Measurements from ENCODE around the gene CABP2.
"Not testable (repeated sequence)": the region's sequence is repeated elsewhere in the genome, so short reads cannot be mapped to it uniquely, and the experiment has no call there.

CABP2 gene

GRCh38 chr11:67517784-67518552 is 5.3 kb downstream of the CABP2 start:
- Histone ChIP-seq H3K27me3 (replicated peaks) (no peaks in the 10 kb centered on the region), H3K36me3 (replicated peaks) (no peaks in the 10 kb centered on the region), H3K27ac (no peak overlapping the region), H3K4me3 (ENCODE audit: low read depth, low read length) (no peak overlapping the region)
- TF ChIP-seq CTCF (IDR thresholded peaks at IDR 0.05; ENCODE audit: low read depth, low read length, missing control alignments), result no peak
- DNase-seq, result no peak
- in situ Hi-C loops (cut with HindIII; ENCODE audit: low pct_ligation_motif_present, low sequenced_read_pairs), result no loop called here

- Histone ChIP-seq H3K4me3 (ENCODE audit: low read depth, low read length) (no peak overlapping the region), H3K27ac (no peak overlapping the region), H3K36me3 (replicated peaks) (no peaks in the 10 kb centered on the region), H3K27me3 (replicated peaks) (no peaks in the 10 kb centered on the region)
- TF ChIP-seq CTCF (IDR thresholded peaks at IDR 0.05; ENCODE audit: low read depth, low read length, missing control alignments), result no peak
- DNase-seq, result no peak
- in situ Hi-C loops (cut with HindIII; ENCODE audit: low pct_ligation_motif_present, low sequenced_read_pairs), result no loop called here
Observed at GRCh38 chr11:67516806-67517205, 6.4 kb downstream of the CABP2 start.

- H3K27ac ChIP-seq, result no peak overlapping the region
- H3K27me3 ChIP-seq (replicated peaks), result no peaks in the 10 kb centered on the region
- no peaks in the 10 kb centered on the region for H3K36me3 ChIP-seq (replicated peaks)
- DNase-seq, result no peak
- in situ Hi-C loops (cut with HindIII; ENCODE audit: low pct_ligation_motif_present, low sequenced_read_pairs), result no loop called here
- no peak overlapping the region for H3K4me3 ChIP-seq (ENCODE audit: low read depth, low read length)
- TF ChIP-seq CTCF (IDR thresholded peaks at IDR 0.05; ENCODE audit: low read depth, low read length, missing control alignments), result no peak
Observed at GRCh38 chr11:67514116-67514515, 9.1 kb downstream of the CABP2 start.

GRCh38 chr11:67511558-67511957 is 11.7 kb downstream of the CABP2 start:
- in situ Hi-C loops (cut with HindIII; ENCODE audit: low pct_ligation_motif_present, low sequenced_read_pairs); H3K4me3 ChIP-seq (ENCODE audit: low read depth, low read length); H3K27me3 ChIP-seq (replicated peaks); H3K36me3 ChIP-seq (replicated peaks); H3K27ac ChIP-seq; DNase-seq: not testable (repeated sequence)

GRCh38 chr11:67510023-67510345 is 13.3 kb downstream of the CABP2 start:
- Histone ChIP-seq H3K4me3 (ENCODE audit: low read depth, low read length) (no peak overlapping the region), H3K27me3 (replicated peaks) (no peaks in the 10 kb centered on the region), H3K27ac (no peak overlapping the region), H3K36me3 (replicated peaks) (no peaks in the 10 kb centered on the region)
- no peak for DNase-seq
- no peak for TF ChIP-seq CTCF (IDR thresholded peaks at IDR 0.05; ENCODE audit: low read depth, low read length, missing control alignments)
- in situ Hi-C loops (cut with HindIII; ENCODE audit: low pct_ligation_motif_present, low sequenced_read_pairs), result no loop called here

- H3K4me3 ChIP-seq (ENCODE audit: low read depth, low read length), result peak overlapping the region; percentile 81
- DNase-seq, result peak; percentile 96
- H3K27me3 ChIP-seq (replicated peaks), result no peaks in the 10 kb centered on the region
- in situ Hi-C loops (cut with HindIII; ENCODE audit: low pct_ligation_motif_present, low sequenced_read_pairs), result no loop called here
- no peaks in the 10 kb centered on the region for H3K36me3 ChIP-seq (replicated peaks)
- TF ChIP-seq CTCF (IDR thresholded peaks at IDR 0.05; ENCODE audit: low read depth, low read length, missing control alignments), result no peak
- peak overlapping the region; percentile 98 for H3K27ac ChIP-seq
Observed at GRCh38 chr11:67508486-67509121, 14.6 kb downstream of the CABP2 start.
